ENCODE results near the gene ADAM10. TPM values are rescaled to one million over a fixed set of nuclear protein-coding genes. Genes with fewer than 3 reads are reported as not detected.

ADAM10 gene
- total RNA-seq, 1 experiment from 2014 or later: 474 TPM

DNA sequence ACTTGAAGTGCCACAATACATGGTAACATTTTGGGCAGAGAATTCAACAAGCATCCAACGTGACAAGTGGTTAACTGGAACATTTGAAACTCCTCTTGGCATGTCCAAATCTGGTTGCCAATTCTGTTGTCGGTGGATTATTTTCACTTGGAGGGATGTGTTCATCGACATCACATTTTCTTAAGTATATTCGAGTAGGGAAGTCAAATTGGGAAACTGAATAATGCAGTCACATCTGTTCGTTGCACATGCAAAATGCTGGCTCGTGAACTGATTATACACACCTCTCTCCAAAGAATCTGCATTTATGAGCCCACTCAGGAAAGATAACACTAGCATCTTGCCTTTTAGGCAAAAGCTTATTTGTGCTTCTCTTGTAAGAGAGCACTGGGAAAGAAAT is 178.0 kb downstream of the ADAM10 start:
- Mint-ChIP-seq H3K36me3 (ENCODE audit: insufficient read depth, unreplicated experiment) (peaks cover 7% of the 10 kb centered on the region), H3K4me1 (ENCODE audit: low read depth, unreplicated experiment) (peaks cover 23% of the 10 kb centered on the region), H3K27me3 (ENCODE audit: unreplicated experiment) (no peaks in the 10 kb centered on the region), H3K4me3 (ENCODE audit: low read depth, unreplicated experiment) (no peak overlapping the region), H3K27ac (ENCODE audit: unreplicated experiment) (no peak overlapping the region), H3K9me3 (ENCODE audit: low read depth, unreplicated experiment) (peaks cover 4% of the 10 kb centered on the region)
- no TSS peak for BruUV-seq (replicated peaks)
- intact Hi-C loops (cut with micrococcal nuclease; ENCODE audit: unreplicated experiment): no loop called here
- no peak for DNase-seq
- TF ChIP-seq, protein P1, sequence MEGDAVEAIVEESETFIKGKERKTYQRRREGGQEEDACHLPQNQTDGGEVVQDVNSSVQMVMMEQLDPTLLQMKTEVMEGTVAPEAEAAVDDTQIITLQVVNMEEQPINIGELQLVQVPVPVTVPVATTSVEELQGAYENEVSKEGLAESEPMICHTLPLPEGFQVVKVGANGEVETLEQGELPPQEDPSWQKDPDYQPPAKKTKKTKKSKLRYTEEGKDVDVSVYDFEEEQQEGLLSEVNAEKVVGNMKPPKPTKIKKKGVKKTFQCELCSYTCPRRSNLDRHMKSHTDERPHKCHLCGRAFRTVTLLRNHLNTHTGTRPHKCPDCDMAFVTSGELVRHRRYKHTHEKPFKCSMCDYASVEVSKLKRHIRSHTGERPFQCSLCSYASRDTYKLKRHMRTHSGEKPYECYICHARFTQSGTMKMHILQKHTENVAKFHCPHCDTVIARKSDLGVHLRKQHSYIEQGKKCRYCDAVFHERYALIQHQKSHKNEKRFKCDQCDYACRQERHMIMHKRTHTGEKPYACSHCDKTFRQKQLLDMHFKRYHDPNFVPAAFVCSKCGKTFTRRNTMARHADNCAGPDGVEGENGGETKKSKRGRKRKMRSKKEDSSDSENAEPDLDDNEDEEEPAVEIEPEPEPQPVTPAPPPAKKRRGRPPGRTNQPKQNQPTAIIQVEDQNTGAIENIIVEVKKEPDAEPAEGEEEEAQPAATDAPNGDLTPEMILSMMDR (IDR thresholded peaks at IDR 0.05; ENCODE audit: unreplicated experiment): no peak
- CTCF ChIA-PET: no interaction called here

DNA sequence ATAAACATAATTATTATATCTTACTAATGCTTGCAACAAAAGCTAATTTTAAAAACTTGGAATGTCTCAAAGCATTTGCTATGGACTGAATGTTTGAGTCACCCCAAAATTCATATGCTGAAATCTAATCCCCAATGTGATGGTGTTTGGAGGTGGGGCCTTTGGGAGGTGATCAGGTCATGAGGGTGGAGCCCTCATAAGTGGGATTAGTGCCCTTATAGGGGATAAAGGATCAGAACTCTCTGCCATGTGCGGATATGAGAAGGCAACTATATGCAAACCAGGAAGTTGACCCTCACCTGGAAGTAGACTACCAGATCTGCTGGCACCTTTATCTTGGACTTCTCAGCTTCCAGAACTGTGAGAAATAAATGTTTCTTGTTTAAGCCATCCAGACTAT is 180.1 kb downstream of the ADAM10 start:
- Mint-ChIP-seq H3K27me3 (ENCODE audit: unreplicated experiment) (no peaks in the 10 kb centered on the region), H3K27ac (ENCODE audit: unreplicated experiment) (no peak overlapping the region), H3K4me3 (ENCODE audit: low read depth, unreplicated experiment) (no peak overlapping the region), H3K9me3 (ENCODE audit: low read depth, unreplicated experiment) (peaks cover 4% of the 10 kb centered on the region), H3K4me1 (ENCODE audit: low read depth, unreplicated experiment) (peaks cover 14% of the 10 kb centered on the region), H3K36me3 (ENCODE audit: insufficient read depth, unreplicated experiment) (peaks cover 1% of the 10 kb centered on the region)
- TF ChIP-seq, protein P1 (IDR thresholded peaks at IDR 0.05; ENCODE audit: unreplicated experiment): no peak
- DNase-seq: no peak
- CTCF ChIA-PET: no interaction called here
- intact Hi-C loops (cut with micrococcal nuclease; ENCODE audit: unreplicated experiment): no loop called here
- BruUV-seq (replicated peaks): no TSS peak

DNA sequence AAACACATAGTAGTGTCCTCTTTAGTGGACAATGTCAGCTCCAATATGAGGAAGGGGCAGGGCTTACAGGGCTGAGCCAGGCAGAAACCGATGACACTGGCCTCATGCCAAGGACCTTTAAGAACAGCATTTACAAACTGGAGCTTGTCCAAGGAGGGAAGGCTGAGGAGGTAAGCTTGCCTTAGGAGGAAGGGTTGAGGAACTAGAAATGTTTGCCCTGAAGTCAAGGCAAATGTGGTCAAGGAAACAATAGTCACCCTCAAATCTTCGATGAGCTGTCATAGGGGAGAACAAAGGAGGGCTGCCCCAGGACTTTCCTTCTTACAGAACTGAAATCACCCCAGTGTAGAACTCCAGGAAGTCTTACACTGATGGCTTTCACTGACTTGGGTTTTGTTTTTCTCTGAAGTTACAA is 181.3 kb downstream of the ADAM10 start:
- no TSS peak for BruUV-seq (replicated peaks)
- H3K27me3 Mint-ChIP-seq (ENCODE audit: unreplicated experiment): no peaks in the 10 kb centered on the region
- peak; percentile 75 for DNase-seq
- TF ChIP-seq, protein P1 (IDR thresholded peaks at IDR 0.05; ENCODE audit: unreplicated experiment): no peak
- CTCF ChIA-PET: interaction anchor here (0.7 to 1.1 kb wide), 5 partner anchors 11 to 98 kb away, joined by 3 to 7 read pairs (median 3); no protein-coding TSS in a partner anchor
- H3K9me3 Mint-ChIP-seq (ENCODE audit: low read depth, unreplicated experiment): peaks cover 4% of the 10 kb centered on the region
- peak overlapping the region; percentile 23 for H3K27ac Mint-ChIP-seq (ENCODE audit: unreplicated experiment)
- intact Hi-C loops (cut with micrococcal nuclease; ENCODE audit: unreplicated experiment): no loop called here
- H3K36me3 Mint-ChIP-seq (ENCODE audit: insufficient read depth, unreplicated experiment): no peaks in the 10 kb centered on the region
- no peak overlapping the region for H3K4me3 Mint-ChIP-seq (ENCODE audit: low read depth, unreplicated experiment)
- H3K4me1 Mint-ChIP-seq (ENCODE audit: low read depth, unreplicated experiment): peaks cover 11% of the 10 kb centered on the region

DNA sequence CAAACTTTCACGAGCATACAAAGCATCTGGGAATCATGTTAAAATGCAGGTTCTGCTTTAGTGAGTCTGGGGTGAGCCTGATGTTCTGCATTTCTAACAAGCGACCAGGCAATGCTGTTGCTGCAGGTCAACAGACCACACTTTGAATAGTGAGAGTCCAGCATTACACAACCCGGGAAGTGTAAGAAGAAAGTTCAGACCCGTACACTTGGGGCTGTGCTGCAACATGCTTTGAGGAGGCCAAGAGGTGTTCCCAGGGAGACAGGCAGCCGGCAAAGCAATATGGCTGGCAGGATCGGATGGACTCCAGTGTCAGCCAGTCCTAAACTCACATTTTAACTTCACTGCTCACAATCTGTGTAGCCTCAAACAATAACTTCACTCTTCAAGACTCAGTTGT is 183.5 kb downstream of the ADAM10 start:
- H3K4me3 Mint-ChIP-seq (ENCODE audit: low read depth, unreplicated experiment): no peak overlapping the region
- no peaks in the 10 kb centered on the region for H3K36me3 Mint-ChIP-seq (ENCODE audit: insufficient read depth, unreplicated experiment)
- peaks cover 17% of the 10 kb centered on the region for H3K4me1 Mint-ChIP-seq (ENCODE audit: low read depth, unreplicated experiment)
- BruUV-seq (replicated peaks): no TSS peak
- no peak for DNase-seq
- H3K27ac Mint-ChIP-seq (ENCODE audit: unreplicated experiment): no peak overlapping the region
- TF ChIP-seq, protein P1 (IDR thresholded peaks at IDR 0.05; ENCODE audit: unreplicated experiment): no peak
- H3K9me3 Mint-ChIP-seq (ENCODE audit: low read depth, unreplicated experiment): no peaks in the 10 kb centered on the region
- H3K27me3 Mint-ChIP-seq (ENCODE audit: unreplicated experiment): no peaks in the 10 kb centered on the region
- intact Hi-C loops (cut with micrococcal nuclease; ENCODE audit: unreplicated experiment): no loop called here
- CTCF ChIA-PET: no interaction called here
